Upper lobe of left lung (tissue), 4 donors: ENCODE measurements around the gene B4GALT1.

Experiments used
- CTCF ChIP-seq, 6 experiments: fragments of 450-650 bp in 4 of 6; fragments of 200-600 bp in 2 of 6; sonication (generic) in 2 of 6; IDR thresholded peaks; one replicate each; pipeline ENCODE4 v1.5.1; 2016 to 2019; ENCODE audit warnings: antibody characterized with exemption in 6 of 6
- EP300 ChIP-seq, 4 donors: sonication (generic); formaldehyde crosslinking; IDR thresholded peaks; one replicate each; pipeline ENCODE4 v1.5.1; 2017; ENCODE audit warnings: antibody characterized with exemption in 4 of 4, control low read depth in 2 of 4
- POLR2A ChIP-seq, 4 donors: fragments of 450-650 bp; IDR thresholded peaks; one replicate each; pipeline ENCODE4 v1.5.1; 2016 to 2017; ENCODE audit warnings: antibody characterized with exemption in 4 of 4, mild to moderate bottlenecking in 2 of 4
- POLR2AphosphoS5 ChIP-seq, 2 donors: sonication (generic); formaldehyde crosslinking; IDR thresholded peaks; one replicate each; pipeline ENCODE4 v1.5.1; 2017; ENCODE audit warnings: antibody characterized with exemption in 2 of 2

GRCh38 chr9:33129251-33129885 is 37.8 kb downstream of the B4GALT1 start:
- no peak for TF ChIP-seq EP300 (IDR thresholded peaks at IDR 0.05)
- no peak for TF ChIP-seq CTCF (IDR thresholded peaks at IDR 0.05)
- TF ChIP-seq POLR2A (IDR thresholded peaks at IDR 0.05): no peak
- TF ChIP-seq POLR2AphosphoS5 (IDR thresholded peaks at IDR 0.05): no peak
